ENCODE results near the gene C1orf87. TPM values are rescaled to one million over a fixed set of nuclear protein-coding genes. Genes with fewer than 3 reads are reported as not detected.

C1orf87 gene
- total and polyA plus RNA-seq, 2 donors from 2014 or later = 0.38 to 0.45 TPM

DNA sequence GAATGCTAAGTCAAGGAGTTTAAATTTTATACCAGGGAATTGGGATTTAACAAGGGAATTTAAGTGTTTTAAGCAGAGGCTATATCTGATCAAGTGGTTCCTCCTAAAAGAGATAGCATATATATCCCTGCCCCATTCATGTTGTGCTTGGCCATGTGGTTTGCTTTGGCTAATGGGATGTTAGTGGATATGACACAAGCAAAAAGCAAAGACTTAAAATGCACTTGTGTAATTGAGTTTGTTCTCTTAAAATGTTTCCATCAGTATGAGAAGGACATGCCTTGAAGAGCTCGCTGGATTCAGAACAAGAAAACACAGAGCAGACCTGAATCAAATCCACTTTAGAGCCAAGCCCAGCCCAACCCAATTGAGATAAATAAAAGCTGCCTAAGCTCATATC is 22.4 kb downstream of the C1orf87 start:
- TF ChIP-seq, protein P1, sequence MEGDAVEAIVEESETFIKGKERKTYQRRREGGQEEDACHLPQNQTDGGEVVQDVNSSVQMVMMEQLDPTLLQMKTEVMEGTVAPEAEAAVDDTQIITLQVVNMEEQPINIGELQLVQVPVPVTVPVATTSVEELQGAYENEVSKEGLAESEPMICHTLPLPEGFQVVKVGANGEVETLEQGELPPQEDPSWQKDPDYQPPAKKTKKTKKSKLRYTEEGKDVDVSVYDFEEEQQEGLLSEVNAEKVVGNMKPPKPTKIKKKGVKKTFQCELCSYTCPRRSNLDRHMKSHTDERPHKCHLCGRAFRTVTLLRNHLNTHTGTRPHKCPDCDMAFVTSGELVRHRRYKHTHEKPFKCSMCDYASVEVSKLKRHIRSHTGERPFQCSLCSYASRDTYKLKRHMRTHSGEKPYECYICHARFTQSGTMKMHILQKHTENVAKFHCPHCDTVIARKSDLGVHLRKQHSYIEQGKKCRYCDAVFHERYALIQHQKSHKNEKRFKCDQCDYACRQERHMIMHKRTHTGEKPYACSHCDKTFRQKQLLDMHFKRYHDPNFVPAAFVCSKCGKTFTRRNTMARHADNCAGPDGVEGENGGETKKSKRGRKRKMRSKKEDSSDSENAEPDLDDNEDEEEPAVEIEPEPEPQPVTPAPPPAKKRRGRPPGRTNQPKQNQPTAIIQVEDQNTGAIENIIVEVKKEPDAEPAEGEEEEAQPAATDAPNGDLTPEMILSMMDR (IDR thresholded peaks at IDR 0.05; ENCODE audit: borderline replicate concordance, extremely low read depth, insufficient read depth) = no peak
- intact Hi-C loops (cut with DNase I) = no loop called here
- DNase-seq (no peak), FAIRE-seq (no peak)
- Histone ChIP-seq H3K36me3 (ENCODE audit: control insufficient read depth in 2 of 3, insufficient read depth in 3 of 3, low read length in 3 of 3) (no peaks in the 10 kb centered on the region), H3K27ac (ENCODE audit: low read depth in 2 of 2, low read length in 2 of 2) (no peak overlapping the region), H3K9me3 (ENCODE audit: control insufficient read depth in 2 of 3, insufficient read depth in 1 of 3, low read length in 3 of 3) (no peaks in the 10 kb centered on the region), H3K4me1 (ENCODE audit: control insufficient read depth in 2 of 3, insufficient read depth in 2 of 3, low read depth in 1 of 3, low read length in 3 of 3) (no peaks in the 10 kb centered on the region), H3K4me3 (ENCODE audit: low read length in 3 of 3) (no peak overlapping the region), H3K27me3 (ENCODE audit: control insufficient read depth, insufficient read depth, low read length) (no peaks in the 10 kb centered on the region), H3K9ac (ENCODE audit: low read length in 3 of 3) (no peak overlapping the region)

DNA sequence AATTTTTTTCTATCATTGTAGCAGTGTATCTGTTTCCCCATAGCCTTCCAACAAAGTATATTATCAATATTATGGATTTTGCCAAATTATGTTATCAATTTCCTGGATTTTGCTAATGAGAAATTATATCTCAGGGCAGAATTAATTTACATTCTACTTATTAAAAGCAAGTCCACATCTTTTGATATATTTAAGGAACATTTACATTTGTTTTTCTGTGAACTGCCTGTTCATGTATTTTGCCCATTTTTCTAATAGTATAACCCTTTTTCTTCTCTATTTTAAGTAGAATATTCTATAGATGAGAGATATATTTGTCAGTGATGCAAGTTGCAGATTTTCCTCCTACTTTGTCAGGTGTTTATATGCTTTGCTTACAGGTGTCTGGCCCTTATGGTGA is 24.4 kb downstream of the C1orf87 start:
- DNase-seq = no peak
- no peak overlapping the region for H3K9ac ChIP-seq (ENCODE audit: low read length in 3 of 3)
- no peak overlapping the region for H3K27ac ChIP-seq (ENCODE audit: low read depth in 2 of 2, low read length in 2 of 2)
- H3K4me3 ChIP-seq (ENCODE audit: low read length in 3 of 3) = no peak overlapping the region
- intact Hi-C loops (cut with DNase I) = no loop called here
- TF ChIP-seq, protein P1 (IDR thresholded peaks at IDR 0.05; ENCODE audit: borderline replicate concordance, extremely low read depth, insufficient read depth) = no peak
- no peaks in the 10 kb centered on the region for H3K27me3 ChIP-seq (ENCODE audit: control insufficient read depth, insufficient read depth, low read length)
- no peaks in the 10 kb centered on the region for H3K36me3 ChIP-seq (ENCODE audit: control insufficient read depth in 2 of 3, insufficient read depth in 3 of 3, low read length in 3 of 3)
- no peaks in the 10 kb centered on the region for H3K4me1 ChIP-seq (ENCODE audit: control insufficient read depth in 2 of 3, insufficient read depth in 2 of 3, low read depth in 1 of 3, low read length in 3 of 3)
- FAIRE-seq = no peak
- no peaks in the 10 kb centered on the region for H3K9me3 ChIP-seq (ENCODE audit: control insufficient read depth in 2 of 3, insufficient read depth in 1 of 3, low read length in 3 of 3)

DNA sequence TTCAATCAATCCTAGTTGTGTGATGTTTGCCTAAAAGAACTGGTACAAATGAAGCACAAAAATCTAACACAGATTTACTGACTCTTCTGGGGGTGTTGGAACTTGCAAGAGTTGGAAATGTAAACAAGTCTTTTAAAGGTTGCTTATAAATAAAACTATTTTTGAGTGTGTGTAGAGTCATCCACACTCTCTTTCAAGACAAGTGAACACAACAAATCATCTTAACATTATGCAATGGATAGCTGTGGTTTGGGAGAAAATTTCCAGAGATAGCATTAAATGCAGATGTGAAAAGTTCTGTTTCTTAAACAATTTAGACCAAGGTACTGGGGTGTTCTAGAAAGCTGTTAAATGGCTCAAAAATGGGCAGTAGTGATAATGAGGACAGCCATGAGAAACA is 28.7 kb downstream of the C1orf87 start:
- no peak overlapping the region for H3K9ac ChIP-seq (ENCODE audit: low read length in 3 of 3)
- no peak for FAIRE-seq
- no peak for DNase-seq
- H3K27ac ChIP-seq (ENCODE audit: low read depth in 2 of 2, low read length in 2 of 2) = no peak overlapping the region
- H3K4me3 ChIP-seq (ENCODE audit: low read length in 3 of 3) = no peak overlapping the region
- no peaks in the 10 kb centered on the region for H3K36me3 ChIP-seq (ENCODE audit: control insufficient read depth in 2 of 3, insufficient read depth in 3 of 3, low read length in 3 of 3)
- TF ChIP-seq, protein P1 (IDR thresholded peaks at IDR 0.05; ENCODE audit: borderline replicate concordance, extremely low read depth, insufficient read depth) = no peak
- H3K9me3 ChIP-seq (ENCODE audit: control insufficient read depth in 2 of 3, insufficient read depth in 1 of 3, low read length in 3 of 3) = no peaks in the 10 kb centered on the region
- intact Hi-C loops (cut with DNase I) = no loop called here
- H3K4me1 ChIP-seq (ENCODE audit: control insufficient read depth in 2 of 3, insufficient read depth in 2 of 3, low read depth in 1 of 3, low read length in 3 of 3) = no peaks in the 10 kb centered on the region
- H3K27me3 ChIP-seq (ENCODE audit: control insufficient read depth, insufficient read depth, low read length) = no peaks in the 10 kb centered on the region

DNA sequence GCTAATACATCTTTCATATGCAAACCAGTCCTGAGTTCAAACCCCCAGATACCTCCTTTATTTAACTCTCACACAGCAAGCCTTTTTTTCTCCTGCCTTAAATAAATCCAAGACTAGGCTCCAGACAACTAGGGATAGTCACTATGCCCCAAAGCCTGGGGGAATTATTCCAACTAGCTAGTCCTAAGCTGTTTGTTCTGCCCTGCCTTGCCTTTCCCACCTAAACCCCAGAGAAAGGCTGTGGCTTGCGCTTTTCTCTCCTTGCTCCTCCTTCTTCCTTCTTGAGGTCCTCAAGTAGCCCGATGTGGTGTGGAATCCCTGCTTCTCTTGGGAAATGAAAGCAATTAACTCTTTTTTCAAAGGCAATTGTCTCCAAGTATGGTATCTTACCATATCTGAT is 31.8 kb downstream of the C1orf87 start:
- H3K4me1 ChIP-seq (ENCODE audit: control insufficient read depth in 2 of 3, insufficient read depth in 2 of 3, low read depth in 1 of 3, low read length in 3 of 3) = no peaks in the 10 kb centered on the region
- FAIRE-seq = no peak
- no peak overlapping the region for H3K4me3 ChIP-seq (ENCODE audit: low read length in 3 of 3)
- intact Hi-C loops (cut with DNase I) = no loop called here
- TF ChIP-seq, protein P1 (IDR thresholded peaks at IDR 0.05; ENCODE audit: borderline replicate concordance, extremely low read depth, insufficient read depth) = no peak
- no peaks in the 10 kb centered on the region for H3K27me3 ChIP-seq (ENCODE audit: control insufficient read depth, insufficient read depth, low read length)
- H3K36me3 ChIP-seq (ENCODE audit: control insufficient read depth in 2 of 3, insufficient read depth in 3 of 3, low read length in 3 of 3) = no peaks in the 10 kb centered on the region
- H3K9ac ChIP-seq (ENCODE audit: low read length in 3 of 3) = no peak overlapping the region
- H3K9me3 ChIP-seq (ENCODE audit: control insufficient read depth in 2 of 3, insufficient read depth in 1 of 3, low read length in 3 of 3) = no peaks in the 10 kb centered on the region
- DNase-seq = no peak
- H3K27ac ChIP-seq (ENCODE audit: low read depth in 2 of 2, low read length in 2 of 2) = no peak overlapping the region
